ENCODE results near the gene STXBP6. TPM values are rescaled to one million over a fixed set of nuclear protein-coding genes. Genes with fewer than 3 reads are reported as not detected.

Gene STXBP6
- total RNA-seq, 1 donor from 2014 or later, result 27.4 TPM

DNA sequence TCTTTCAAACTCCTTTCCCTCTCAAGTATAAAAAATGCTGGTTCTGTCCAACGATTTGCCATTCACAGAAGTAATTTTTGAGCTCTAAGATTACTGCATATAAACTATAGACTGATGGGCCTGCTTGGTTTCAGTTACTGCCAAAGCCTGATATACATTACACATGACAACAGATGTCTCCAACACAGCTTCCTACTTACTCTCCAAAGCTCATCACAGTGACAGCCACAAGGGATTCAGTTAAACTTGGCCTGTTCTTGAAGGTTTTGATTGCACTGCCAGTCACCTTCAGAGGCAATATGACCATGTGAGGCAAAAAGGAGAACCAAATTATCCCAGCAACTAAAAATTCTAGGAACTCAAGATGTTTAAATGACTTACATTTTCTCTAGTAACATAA is 30.1 kb downstream of the STXBP6 start:
- intact Hi-C loops (cut with DNase I), result no loop called here
- TF ChIP-seq, protein P1, sequence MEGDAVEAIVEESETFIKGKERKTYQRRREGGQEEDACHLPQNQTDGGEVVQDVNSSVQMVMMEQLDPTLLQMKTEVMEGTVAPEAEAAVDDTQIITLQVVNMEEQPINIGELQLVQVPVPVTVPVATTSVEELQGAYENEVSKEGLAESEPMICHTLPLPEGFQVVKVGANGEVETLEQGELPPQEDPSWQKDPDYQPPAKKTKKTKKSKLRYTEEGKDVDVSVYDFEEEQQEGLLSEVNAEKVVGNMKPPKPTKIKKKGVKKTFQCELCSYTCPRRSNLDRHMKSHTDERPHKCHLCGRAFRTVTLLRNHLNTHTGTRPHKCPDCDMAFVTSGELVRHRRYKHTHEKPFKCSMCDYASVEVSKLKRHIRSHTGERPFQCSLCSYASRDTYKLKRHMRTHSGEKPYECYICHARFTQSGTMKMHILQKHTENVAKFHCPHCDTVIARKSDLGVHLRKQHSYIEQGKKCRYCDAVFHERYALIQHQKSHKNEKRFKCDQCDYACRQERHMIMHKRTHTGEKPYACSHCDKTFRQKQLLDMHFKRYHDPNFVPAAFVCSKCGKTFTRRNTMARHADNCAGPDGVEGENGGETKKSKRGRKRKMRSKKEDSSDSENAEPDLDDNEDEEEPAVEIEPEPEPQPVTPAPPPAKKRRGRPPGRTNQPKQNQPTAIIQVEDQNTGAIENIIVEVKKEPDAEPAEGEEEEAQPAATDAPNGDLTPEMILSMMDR (IDR thresholded peaks at IDR 0.05), result no peak
- H3K27ac ChIP-seq, result no peak overlapping the region
- DNase-seq, result no peak
- no peaks in the 10 kb centered on the region for H3K36me3 ChIP-seq
- ATAC-seq, result no peak
- no peak overlapping the region for H3K4me3 ChIP-seq
- no peaks in the 10 kb centered on the region for H3K9me3 ChIP-seq
- H3K4me1 ChIP-seq, result no peaks in the 10 kb centered on the region
- H3K27me3 ChIP-seq, result no peaks in the 10 kb centered on the region

DNA sequence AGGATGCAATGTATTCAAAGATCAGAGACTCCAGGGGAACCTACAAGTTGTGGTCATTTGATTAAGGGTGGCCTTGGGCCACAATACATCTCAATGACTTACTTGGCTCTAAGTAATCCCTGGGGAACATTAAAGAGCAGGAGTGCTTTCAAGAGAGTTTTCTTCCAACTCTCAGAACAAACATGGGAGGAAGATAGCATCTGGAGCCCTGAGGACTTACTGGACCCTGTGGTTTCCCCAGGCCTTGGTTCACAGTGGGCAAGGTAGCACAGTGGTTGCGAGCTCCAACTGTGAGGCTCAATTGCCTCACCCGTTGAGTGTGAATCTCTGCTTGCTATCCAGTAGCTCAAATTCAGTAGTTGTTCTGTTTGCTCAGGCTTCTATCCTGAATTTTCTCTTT is 32.4 kb downstream of the STXBP6 start:
- H3K9me3 ChIP-seq, result no peaks in the 10 kb centered on the region
- H3K4me1 ChIP-seq, result no peaks in the 10 kb centered on the region
- no peaks in the 10 kb centered on the region for H3K27me3 ChIP-seq
- no peak overlapping the region for H3K4me3 ChIP-seq
- no peaks in the 10 kb centered on the region for H3K36me3 ChIP-seq
- no peak for DNase-seq
- intact Hi-C loops (cut with DNase I), result no loop called here
- H3K27ac ChIP-seq, result no peak overlapping the region
- TF ChIP-seq, protein P1 (IDR thresholded peaks at IDR 0.05), result no peak
- ATAC-seq, result no peak

DNA sequence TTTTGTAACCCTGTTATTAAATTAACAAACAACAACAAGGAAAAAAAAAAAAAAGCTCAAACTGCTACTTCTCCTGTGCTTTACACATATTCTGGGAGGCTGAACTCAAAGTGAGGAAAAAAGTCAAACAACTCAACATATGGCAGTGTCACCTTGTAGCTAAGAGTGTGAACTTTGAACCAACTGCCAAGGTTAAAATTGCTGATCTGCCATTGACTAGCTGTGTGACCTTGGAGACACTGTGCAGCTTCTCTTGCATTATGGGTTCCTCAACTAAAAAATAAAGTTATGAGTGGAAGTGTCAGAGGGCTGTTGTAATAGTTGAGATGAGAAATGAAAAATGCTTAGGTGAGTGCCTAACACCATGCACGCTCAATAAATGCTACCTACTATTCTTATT is 34.2 kb downstream of the STXBP6 start:
- H3K36me3 ChIP-seq, result no peaks in the 10 kb centered on the region

DNA sequence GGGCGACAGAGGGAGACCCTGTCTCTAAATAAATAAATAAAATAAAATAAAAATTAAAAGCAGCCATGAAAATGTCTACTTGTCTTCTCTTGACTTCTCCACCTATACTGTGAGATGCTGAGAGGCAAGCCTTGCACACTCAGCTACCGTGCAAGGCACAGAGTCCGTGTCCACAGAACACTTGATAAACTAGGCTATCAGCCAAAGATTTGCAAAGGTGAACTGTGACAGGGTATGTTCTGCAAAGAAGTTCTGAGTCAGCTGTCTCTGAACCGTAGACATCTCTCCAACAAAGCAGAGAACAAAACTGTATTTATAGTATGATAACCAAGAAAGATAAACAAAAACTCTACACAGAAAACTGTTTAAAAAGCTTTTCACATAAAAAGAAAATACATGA is 35.5 kb downstream of the STXBP6 start:
- ATAC-seq, result no peak
- TF ChIP-seq, protein P1 (IDR thresholded peaks at IDR 0.05), result no peak
- no peak overlapping the region for H3K4me3 ChIP-seq
- no peak overlapping the region for H3K27ac ChIP-seq
- H3K27me3 ChIP-seq, result no peaks in the 10 kb centered on the region
- H3K9me3 ChIP-seq, result no peaks in the 10 kb centered on the region
- intact Hi-C loops (cut with DNase I), result no loop called here
- DNase-seq, result no peak
- H3K36me3 ChIP-seq, result no peaks in the 10 kb centered on the region
- no peaks in the 10 kb centered on the region for H3K4me1 ChIP-seq

More for the DNA sequence above, 34.2 kb downstream of the STXBP6 start:
- DNase-seq, result no peak
- Histone ChIP-seq H3K9me3 (no peaks in the 10 kb centered on the region), H3K27ac (no peak overlapping the region), H3K27me3 (no peaks in the 10 kb centered on the region), H3K4me3 (no peak overlapping the region), H3K4me1 (no peaks in the 10 kb centered on the region)
- ATAC-seq, result no peak
- TF ChIP-seq, protein P1 (IDR thresholded peaks at IDR 0.05), result no peak
- intact Hi-C loops (cut with DNase I), result no loop called here

DNA sequence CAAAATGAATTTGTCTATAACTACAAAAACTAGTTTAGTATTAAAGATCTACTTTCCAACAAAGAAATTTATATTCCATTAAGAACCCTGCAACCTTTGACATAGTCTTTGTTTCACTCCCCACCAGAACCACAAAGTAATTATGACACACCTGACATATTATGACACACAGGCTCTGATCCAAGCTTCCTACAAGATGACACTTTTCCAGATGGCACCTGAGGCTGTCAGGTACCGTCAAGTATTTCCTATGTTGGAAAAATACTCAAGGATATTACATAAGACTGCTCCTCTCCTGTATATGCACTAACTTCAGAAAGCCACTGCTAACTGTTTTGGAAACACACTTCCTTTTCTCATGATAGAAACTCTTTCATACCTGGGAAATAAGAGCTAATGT is 38.9 kb downstream of the STXBP6 start:
- ATAC-seq (no peak), DNase-seq (no peak)
- no peaks in the 10 kb centered on the region for H3K27me3 ChIP-seq
- H3K36me3 ChIP-seq, result no peaks in the 10 kb centered on the region
- H3K9me3 ChIP-seq, result no peaks in the 10 kb centered on the region
- no peak overlapping the region for H3K27ac ChIP-seq
- H3K4me1 ChIP-seq, result peaks cover 8% of the 10 kb centered on the region
- TF ChIP-seq, protein P1 (IDR thresholded peaks at IDR 0.05), result no peak
- intact Hi-C loops (cut with DNase I), result no loop called here
- no peak overlapping the region for H3K4me3 ChIP-seq

DNA sequence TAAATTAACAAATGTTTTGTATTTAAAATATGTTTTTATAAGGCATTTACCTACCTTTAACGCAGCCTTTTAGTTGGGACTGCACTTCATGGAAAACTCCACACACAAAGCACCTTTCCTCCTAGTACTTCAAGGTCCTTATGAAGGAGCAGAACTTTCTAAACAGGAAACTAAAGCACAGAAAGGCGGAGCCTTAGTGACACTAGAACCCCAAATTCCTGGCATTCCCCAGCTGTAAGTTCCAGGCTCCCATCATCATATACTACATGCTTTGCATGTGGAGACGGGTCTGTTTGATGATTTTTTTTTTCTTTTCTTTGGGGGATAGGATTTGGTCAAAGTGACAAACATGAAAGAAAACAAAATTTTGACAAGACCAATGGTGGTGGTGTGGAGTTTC is 39.5 kb downstream of the STXBP6 start:
- Histone ChIP-seq H3K9me3 (no peaks in the 10 kb centered on the region), H3K4me1 (peaks cover 8% of the 10 kb centered on the region), H3K27me3 (no peaks in the 10 kb centered on the region), H3K36me3 (no peaks in the 10 kb centered on the region), H3K4me3 (peak overlapping the region; percentile 30), H3K27ac (peak overlapping the region; percentile 58)
- TF ChIP-seq, protein P1 (IDR thresholded peaks at IDR 0.05), result no peak
- no peak for DNase-seq
- intact Hi-C loops (cut with DNase I), result no loop called here
- ATAC-seq, result peak; percentile 41
